Sciatic nerve (tissue), 2 donors: ENCODE data around the gene ADAMTS16. TPM values are rescaled to one million over a fixed set of nuclear protein-coding genes. Genes with fewer than 3 reads are reported as not detected.

ENCODE experiments used
- ATAC-seq: fragments of 200-7000 bp; cut with Tn5 transposase; one replicate; pipeline ENCODE4 v1.9.1; 2020; ENCODE audit warnings: mild to moderate bottlenecking, moderate library complexity
- DNase-seq: peaks from one replicate; pipeline ENCODE4 v3.0.0-alpha.2; 2020; ENCODE audit warnings: low spot score
- intact Hi-C: fragments of 100-400 bp; cut with DNase I; formaldehyde crosslinking; loops from one replicate; pipeline ENCODE4 v1.14.2; 2022
- total RNA-seq: library from RNA; stranded (reverse); fragmentation: NEBNext Ultra II Directional; extraction: Animal tissue kit (Norgen Biotek cat#: 25700); gene quantifications from one replicate; pipeline ENCODE4 v1.2.1, GENCODE V29; 2021
- donor health status: DM: no; HTN: no; CAD: no.
- donor health status: DM: no; HTN: no; CAD: no.

ADAMTS16 gene
- total RNA-seq, 1 donor from 2014 or later, result 2.7 TPM

GRCh38 chr5:5270958-5271785, 131.0 kb downstream of the ADAMTS16 start:
- peak; percentile 93 for ATAC-seq
- DNase-seq, result peak; percentile 78
- intact Hi-C loops, result no loop called here

DNA sequence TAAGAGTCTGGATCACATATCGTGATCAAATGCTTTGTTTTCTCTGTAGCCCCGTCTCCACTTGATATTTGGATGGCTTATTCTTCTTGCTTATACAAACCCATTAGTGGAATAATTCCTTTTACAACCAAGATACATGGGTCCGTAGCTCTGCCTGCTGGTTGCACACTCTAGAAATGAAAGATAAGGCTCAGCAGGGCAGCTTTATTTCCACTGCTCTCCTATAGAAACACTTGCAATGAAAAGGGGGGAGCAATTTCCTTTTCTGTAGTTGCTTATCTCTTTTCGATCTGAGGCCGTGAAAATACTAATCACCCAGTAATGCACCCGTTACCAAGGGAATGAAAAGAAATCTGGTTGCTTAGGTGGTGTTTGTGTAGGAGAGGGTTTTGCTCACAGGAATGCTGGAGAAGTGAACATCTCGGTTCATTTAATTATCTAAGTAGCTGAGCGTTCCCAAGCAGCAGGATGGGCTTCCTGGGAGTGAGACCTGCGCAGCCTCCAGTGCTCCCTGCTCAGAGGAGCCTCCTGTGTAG, 131.7 kb downstream of the ADAMTS16 start:
- ATAC-seq (no peak), DNase-seq (no peak)
- intact Hi-C loops, result no loop called here

DNA sequence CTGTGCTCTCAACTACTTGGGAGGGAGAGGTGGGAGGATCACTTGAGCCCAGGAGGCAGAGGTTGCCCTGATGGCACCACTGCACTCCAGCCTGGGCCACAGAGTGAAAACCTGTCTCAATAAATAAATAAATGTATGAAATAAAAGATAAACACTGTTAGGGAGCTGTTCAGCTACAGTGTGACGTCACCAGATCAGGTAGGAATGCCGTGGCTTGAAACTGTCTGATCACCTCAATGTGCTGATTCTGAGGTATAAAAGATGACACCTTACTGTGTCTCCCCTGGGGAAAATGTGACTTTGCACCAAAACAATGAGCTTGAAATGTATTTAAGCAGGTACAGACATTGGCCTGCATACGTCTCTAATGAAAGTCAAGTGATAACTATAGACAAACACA, 133.3 kb downstream of the ADAMTS16 start:
- DNase-seq (no peak), ATAC-seq (no peak)
- intact Hi-C loops, result no loop called here

DNA sequence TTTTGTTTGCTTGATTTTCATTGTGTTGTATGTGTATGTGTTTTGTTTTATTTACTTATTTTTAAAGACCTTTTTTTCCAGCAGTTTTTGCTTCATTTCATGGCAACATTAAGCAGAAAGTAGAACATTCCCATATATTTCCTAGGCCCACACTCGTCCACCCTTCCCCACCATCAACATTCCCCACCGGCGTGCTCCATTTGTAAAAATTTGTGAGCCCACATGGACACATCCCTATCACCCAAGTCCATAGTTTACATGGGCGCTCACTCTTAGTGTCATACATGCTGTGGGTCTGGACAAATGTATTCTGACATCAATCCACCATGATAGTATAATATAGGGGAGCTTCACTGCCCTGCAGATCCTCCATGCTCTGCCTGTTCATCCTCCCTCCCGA, 133.8 kb downstream of the ADAMTS16 start:
- intact Hi-C loops, result no loop called here
- DNase-seq (no peak), ATAC-seq (no peak)

- no peak for DNase-seq
- no peak for ATAC-seq
- intact Hi-C loops, result no loop called here
Observed at GRCh38 chr5:5275211-5275610, 135.1 kb downstream of the ADAMTS16 start.

- peak; percentile 64 for ATAC-seq
- DNase-seq, result no peak
- intact Hi-C loops, result no loop called here
Observed at GRCh38 chr5:5276430-5276829, 136.3 kb downstream of the ADAMTS16 start.

GRCh38 chr5:5276951-5277517, 136.9 kb downstream of the ADAMTS16 start:
- ATAC-seq, result no peak
- intact Hi-C loops, result no loop called here
- no peak for DNase-seq

GRCh38 chr5:5278201-5278814, 138.2 kb downstream of the ADAMTS16 start:
- ATAC-seq, result no peak
- intact Hi-C loops, result no loop called here
- no peak for DNase-seq

DNA sequence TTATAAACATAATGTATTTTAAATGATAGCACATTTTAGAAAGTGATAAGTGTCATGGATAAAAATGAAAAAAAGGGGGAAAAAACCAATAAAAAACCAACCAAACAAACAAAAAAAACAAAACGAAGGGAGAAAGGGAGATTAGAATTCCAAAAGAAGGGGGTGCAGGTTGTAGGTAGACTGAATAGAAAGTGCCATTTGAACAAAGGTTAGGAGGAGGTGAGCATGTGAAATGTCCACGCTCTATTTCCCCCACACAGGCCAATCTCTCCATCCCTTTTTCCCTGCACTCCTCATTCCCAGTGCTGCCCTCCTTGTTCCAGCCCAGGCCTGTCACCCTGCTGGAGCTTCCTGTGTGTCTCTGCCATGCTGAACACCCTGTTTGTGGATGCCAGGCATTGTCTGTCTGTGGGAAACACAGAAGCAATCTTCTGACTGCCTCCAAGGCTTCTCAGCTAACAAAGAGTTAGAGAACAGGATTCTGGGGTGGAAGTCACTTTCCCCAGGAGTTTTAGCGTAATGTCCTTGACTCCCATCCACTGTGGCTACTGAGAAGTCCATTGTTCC, 138.8 kb downstream of the ADAMTS16 start:
- intact Hi-C loops, result no loop called here
- DNase-seq (no peak), ATAC-seq (peak; percentile 60)

- DNase-seq, result no peak
- ATAC-seq, result no peak
- intact Hi-C loops, result no loop called here
Observed at GRCh38 chr5:5285906-5286305, 145.8 kb downstream of the ADAMTS16 start.

DNA sequence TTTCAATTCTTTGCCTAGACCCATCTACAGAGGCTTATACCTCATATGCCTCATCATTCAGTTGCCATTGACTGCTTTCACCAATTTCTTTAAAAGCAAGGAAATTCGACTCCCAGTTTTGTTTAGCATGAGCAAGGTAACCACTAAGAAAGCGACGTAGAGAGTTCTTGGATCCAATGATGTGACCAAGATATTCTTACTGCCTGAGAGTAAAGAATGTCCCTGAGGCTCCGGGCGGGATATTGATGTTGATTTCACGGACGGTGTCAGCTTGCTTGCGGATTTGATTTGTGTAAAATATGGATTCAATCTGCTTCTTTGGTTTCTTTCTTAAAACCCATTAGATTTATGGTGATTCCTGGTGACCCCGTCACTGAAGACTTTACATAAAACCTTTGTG, 147.3 kb downstream of the ADAMTS16 start:
- DNase-seq (no peak), ATAC-seq (no peak)
- intact Hi-C loops, result no loop called here

- intact Hi-C loops, result no loop called here
- ATAC-seq (no peak), DNase-seq (no peak)
Observed at GRCh38 chr5:5288201-5288600, 148.1 kb downstream of the ADAMTS16 start.

DNA sequence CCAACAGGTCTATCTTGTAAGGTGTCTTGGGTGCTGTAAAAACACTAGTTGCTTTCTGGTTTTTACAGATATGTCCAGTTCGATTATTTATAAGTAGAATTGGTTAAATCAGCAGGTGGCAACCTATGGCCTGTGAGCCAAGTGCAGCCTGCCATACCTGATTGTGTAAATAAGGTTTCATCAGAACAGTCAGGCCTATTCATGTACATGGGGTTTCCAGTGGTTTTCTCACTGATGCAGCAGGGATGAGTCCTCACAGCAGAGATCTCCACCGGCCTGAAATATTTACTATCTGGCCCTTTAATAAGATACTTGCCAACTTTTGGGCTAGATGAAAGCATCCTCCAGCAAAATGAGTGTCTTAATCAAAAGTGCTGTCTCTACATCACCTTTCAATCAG, 149.4 kb downstream of the ADAMTS16 start:
- DNase-seq (no peak), ATAC-seq (no peak)
- intact Hi-C loops, result no loop called here

- intact Hi-C loops, result no loop called here
- DNase-seq (no peak), ATAC-seq (no peak)
Observed at GRCh38 chr5:5290674-5291334, 150.7 kb downstream of the ADAMTS16 start.

DNA sequence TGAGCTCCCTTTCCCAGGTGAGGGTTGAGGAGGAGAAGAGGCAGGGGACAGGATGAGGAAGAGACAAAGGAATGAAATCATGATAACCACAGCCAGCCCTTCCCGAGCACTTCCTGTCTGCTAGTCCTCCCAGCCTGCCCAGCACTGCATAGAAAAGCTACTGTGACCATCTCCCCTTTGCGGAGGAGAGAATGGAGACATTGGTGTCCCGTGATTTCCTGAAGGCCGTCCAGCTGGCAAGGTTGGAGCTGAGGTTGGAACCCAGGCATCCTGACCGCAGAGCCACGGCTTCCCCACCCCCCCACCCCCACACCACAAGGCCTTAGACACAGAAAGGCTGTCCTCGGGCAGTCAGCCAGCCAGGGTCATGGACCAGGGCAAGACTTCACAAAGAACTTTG, 151.2 kb downstream of the ADAMTS16 start:
- intact Hi-C loops, result no loop called here

DNA sequence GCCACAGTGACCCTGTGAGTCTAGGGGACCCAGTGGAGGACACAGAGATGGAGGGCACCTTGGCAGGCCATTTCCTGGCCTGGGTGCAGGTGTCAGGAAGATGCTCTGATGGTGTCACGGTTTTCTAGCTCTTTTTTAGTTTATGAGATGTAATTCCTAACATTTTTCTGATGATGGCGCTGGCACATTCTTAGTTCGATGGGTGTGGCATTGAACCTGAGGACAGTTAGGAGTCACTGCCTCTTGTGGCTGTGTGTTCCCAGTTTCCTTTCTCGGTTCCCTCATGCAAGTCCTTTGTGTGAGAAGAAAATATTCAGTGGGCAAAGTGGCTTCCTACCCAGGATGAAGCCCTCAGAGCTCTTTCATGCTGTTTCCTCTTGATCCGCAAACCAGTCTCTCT, 152.9 kb downstream of the ADAMTS16 start:
- DNase-seq, result no peak

More for the DNA sequence above, 151.2 kb downstream of the ADAMTS16 start:
- ATAC-seq (peak; percentile 39), DNase-seq (no peak)

GRCh38 chr5:5294429-5294828, 154.3 kb downstream of the ADAMTS16 start:
- DNase-seq (no peak), ATAC-seq (no peak)
- intact Hi-C loops, result no loop called here

More for the DNA sequence above, 152.9 kb downstream of the ADAMTS16 start:
- no peak for ATAC-seq
- intact Hi-C loops, result no loop called here

- no peak for ATAC-seq
Observed at GRCh38 chr5:5295351-5295750, 155.2 kb downstream of the ADAMTS16 start.

DNA sequence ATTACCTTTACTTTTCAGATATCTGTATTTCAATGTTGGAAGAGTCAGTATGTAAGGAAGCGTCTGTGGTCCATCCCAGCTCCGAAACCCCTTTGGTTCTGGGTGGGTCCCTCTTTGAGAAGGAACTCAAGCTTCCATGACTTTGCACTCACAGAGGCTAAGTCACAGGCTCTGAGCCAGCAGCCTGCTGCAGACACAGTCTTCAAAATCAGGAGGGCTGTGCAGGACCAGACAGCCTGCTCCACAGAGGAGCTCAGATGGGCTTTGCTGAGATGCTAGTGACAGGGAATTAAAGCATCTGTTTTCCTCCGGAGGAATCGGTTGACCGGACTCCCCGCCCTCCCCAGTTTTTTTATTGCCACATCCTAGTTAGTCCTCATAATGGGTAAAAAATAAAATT, 155.9 kb downstream of the ADAMTS16 start:
- DNase-seq, result no peak
- ATAC-seq, result no peak
- intact Hi-C loops, result no loop called here

More at GRCh38 chr5:5295351-5295750, 155.2 kb downstream of the ADAMTS16 start:
- DNase-seq, result no peak
- intact Hi-C loops, result no loop called here
